Measurements from ENCODE around the gene SERPINB11. TPM values are rescaled to one million over a fixed set of nuclear protein-coding genes. Genes with fewer than 3 reads are reported as not detected.

SERPINB11 gene
- total RNA-seq, 1 donor from 2014 or later, result not detected

DNA sequence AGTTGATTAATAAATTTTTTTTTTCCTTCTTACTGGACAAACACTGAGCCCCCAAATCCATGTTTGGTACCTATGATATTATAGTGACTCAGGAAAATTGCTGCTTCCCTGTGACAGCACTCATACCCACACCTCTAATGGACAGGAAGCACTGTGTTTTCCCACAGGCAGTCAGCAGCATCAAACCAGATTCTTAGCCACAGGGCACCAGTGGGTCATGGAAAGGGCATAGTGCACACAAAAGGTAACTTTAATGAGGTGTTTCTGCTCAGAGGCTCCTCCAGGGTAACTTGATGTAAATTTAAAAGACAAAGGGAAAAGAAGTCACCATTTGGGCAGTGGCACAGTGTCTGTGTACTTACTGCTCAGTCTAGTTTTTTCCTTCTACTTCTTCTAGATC lies 34.1 kb downstream of the SERPINB11 start:
- Histone ChIP-seq H3K9me3 (no peaks in the 10 kb centered on the region), H3K36me3 (no peaks in the 10 kb centered on the region), H3K4me3 (no peak overlapping the region), H3K4me1 (no peaks in the 10 kb centered on the region), H3K27me3 (no peaks in the 10 kb centered on the region), H3K27ac (no peak overlapping the region)
- no peak for DNase-seq (ENCODE audit: low spot score in 2 of 2)
- intact Hi-C loops (cut with DNase I), result no loop called here
- TF ChIP-seq, protein P1, sequence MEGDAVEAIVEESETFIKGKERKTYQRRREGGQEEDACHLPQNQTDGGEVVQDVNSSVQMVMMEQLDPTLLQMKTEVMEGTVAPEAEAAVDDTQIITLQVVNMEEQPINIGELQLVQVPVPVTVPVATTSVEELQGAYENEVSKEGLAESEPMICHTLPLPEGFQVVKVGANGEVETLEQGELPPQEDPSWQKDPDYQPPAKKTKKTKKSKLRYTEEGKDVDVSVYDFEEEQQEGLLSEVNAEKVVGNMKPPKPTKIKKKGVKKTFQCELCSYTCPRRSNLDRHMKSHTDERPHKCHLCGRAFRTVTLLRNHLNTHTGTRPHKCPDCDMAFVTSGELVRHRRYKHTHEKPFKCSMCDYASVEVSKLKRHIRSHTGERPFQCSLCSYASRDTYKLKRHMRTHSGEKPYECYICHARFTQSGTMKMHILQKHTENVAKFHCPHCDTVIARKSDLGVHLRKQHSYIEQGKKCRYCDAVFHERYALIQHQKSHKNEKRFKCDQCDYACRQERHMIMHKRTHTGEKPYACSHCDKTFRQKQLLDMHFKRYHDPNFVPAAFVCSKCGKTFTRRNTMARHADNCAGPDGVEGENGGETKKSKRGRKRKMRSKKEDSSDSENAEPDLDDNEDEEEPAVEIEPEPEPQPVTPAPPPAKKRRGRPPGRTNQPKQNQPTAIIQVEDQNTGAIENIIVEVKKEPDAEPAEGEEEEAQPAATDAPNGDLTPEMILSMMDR (IDR thresholded peaks at IDR 0.05), result no peak

DNA sequence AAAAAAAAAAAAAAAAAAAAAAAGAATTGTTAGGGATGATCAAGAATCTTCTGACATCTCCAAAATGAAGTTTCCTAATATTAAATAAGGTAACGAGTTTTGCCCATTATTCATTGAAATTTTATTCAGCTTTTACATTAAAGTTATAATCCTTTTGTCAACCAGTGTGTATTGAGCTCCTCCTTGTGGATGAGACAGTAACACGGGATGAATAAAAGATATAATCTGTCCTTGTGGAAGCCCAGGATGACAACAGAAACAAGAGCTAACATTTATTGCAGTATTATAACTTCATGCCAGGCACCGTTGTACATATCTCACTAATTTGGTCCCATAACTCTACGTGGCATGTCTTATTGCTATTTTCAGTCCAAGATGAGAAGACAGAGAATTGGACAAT lies 39.0 kb downstream of the SERPINB11 start:
- Histone ChIP-seq H3K4me3 (no peak overlapping the region), H3K4me1 (no peaks in the 10 kb centered on the region), H3K27me3 (no peaks in the 10 kb centered on the region), H3K36me3 (no peaks in the 10 kb centered on the region), H3K27ac (no peak overlapping the region), H3K9me3 (no peaks in the 10 kb centered on the region)
- TF ChIP-seq, protein P1 (IDR thresholded peaks at IDR 0.05), result no peak
- intact Hi-C loops (cut with DNase I), result no loop called here
- DNase-seq (ENCODE audit: low spot score in 2 of 2), result no peak

DNA sequence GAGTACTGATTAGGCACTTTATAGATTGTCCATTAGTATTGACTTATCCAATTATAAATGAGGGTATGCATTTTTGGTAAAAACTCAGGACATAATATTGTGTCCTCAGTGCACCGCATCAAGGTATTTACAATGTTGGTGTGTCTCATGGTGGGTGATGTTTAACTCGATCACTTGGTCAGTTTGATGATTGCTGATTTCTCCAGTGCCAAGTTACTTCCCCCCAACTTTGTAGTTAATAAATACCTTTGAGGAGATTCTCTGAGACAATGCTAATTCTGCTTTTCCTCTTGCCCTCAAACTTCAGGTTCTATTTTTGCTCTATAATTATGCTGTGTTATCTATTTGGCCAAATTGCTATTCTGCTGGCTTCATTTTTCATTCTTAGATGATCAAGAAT lies 44.2 kb downstream of the SERPINB11 start:
- DNase-seq (ENCODE audit: low spot score in 2 of 2), result no peak
- H3K9me3 ChIP-seq, result no peaks in the 10 kb centered on the region
- no peaks in the 10 kb centered on the region for H3K36me3 ChIP-seq
- no peak overlapping the region for H3K27ac ChIP-seq
- no peak overlapping the region for H3K4me3 ChIP-seq
- no peaks in the 10 kb centered on the region for H3K4me1 ChIP-seq
- TF ChIP-seq, protein P1 (IDR thresholded peaks at IDR 0.05), result no peak
- no peaks in the 10 kb centered on the region for H3K27me3 ChIP-seq
- intact Hi-C loops (cut with DNase I), result no loop called here

DNA sequence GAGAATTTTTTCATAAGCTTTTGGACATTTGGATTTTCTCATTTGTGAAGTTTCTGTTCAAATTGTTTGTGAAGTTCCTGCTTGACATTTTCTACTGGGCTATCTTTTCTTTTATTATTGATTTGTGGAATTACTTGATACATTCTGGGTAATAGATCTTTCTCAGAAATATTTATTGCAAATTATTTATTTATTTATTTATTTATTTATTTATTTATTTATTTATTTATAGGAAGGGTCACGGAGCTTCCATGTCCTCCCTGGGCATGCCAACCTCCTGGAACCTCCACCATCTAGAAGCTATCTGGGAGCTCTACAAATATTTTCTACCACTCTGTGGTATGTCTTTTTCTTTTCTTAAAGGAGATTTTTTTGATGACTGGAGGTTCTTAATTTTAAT lies 46.7 kb downstream of the SERPINB11 start:
- H3K4me3 ChIP-seq, result no peak overlapping the region
- DNase-seq (ENCODE audit: low spot score in 2 of 2), result no peak
- no peaks in the 10 kb centered on the region for H3K4me1 ChIP-seq
- TF ChIP-seq, protein P1 (IDR thresholded peaks at IDR 0.05), result no peak
- H3K27me3 ChIP-seq, result no peaks in the 10 kb centered on the region
- H3K9me3 ChIP-seq, result no peaks in the 10 kb centered on the region
- intact Hi-C loops (cut with DNase I), result no loop called here
- no peaks in the 10 kb centered on the region for H3K36me3 ChIP-seq
- H3K27ac ChIP-seq, result no peak overlapping the region

DNA sequence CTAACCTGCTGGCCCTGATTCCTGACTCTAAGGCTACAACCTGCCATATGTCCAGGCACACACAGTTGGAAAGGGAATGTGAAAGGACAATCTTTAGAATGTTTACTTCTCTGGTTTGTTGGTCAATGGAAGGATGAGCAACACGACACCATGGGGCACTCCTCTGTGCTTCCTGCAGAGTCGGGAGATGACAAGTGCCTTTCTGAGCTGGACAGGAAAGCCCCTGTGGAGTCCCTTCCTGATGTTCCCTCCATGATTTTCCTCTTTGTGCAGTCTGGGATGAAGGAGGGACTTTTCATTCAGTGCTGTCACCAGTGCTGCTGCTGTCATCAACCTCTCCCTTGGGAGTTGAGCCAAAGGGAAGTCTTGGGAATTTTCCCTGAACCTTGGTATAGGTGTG lies 49.9 kb downstream of the SERPINB11 start:
- no peaks in the 10 kb centered on the region for H3K27me3 ChIP-seq
- DNase-seq (ENCODE audit: low spot score in 2 of 2), result no peak
- no peaks in the 10 kb centered on the region for H3K9me3 ChIP-seq
- no peaks in the 10 kb centered on the region for H3K4me1 ChIP-seq
- H3K27ac ChIP-seq, result no peak overlapping the region
- TF ChIP-seq, protein P1 (IDR thresholded peaks at IDR 0.05), result no peak
- no peaks in the 10 kb centered on the region for H3K36me3 ChIP-seq
- intact Hi-C loops (cut with DNase I), result no loop called here
- H3K4me3 ChIP-seq, result no peak overlapping the region

DNA sequence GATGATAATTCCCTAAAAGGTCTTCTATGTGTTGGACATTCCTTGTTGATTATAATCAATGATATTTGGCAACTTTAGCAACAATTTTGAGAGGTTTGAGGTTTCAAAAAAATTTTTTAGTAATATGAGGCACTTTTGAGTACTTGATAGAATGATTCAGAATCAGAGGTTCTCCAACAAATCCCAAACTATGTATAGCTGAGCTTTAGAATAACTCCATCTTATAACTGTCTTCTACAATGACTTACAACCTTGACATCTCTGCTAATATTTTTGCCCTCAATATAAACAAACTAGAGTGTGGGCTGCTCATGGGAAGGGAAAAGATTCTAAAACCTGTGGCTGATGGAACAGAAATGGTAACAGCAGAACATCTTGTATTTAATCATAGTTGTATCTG lies 50.9 kb downstream of the SERPINB11 start:
- intact Hi-C loops (cut with DNase I), result no loop called here
- TF ChIP-seq, protein P1 (IDR thresholded peaks at IDR 0.05), result no peak
- no peak for DNase-seq (ENCODE audit: low spot score in 2 of 2)
- Histone ChIP-seq H3K4me1 (no peaks in the 10 kb centered on the region), H3K9me3 (no peaks in the 10 kb centered on the region), H3K36me3 (no peaks in the 10 kb centered on the region), H3K4me3 (no peak overlapping the region), H3K27me3 (no peaks in the 10 kb centered on the region), H3K27ac (no peak overlapping the region)

All from ascending aorta (tissue), 2 donors.